HEK293 (cell line): ENCODE data around the gene MYH3.

ENCODE experiments used
- CTCF ChIA-PET: fragments of 350-600 bp; formaldehyde crosslinking; extraction: SDS; loops from one replicate; lab custom pipeline; 2021; ENCODE audit warnings: antibody characterized with exemption; lab: Yijun Ruan, JAX
- POLR2A ChIA-PET: fragments of 300-600 bp; formaldehyde crosslinking; extraction: SDS; loops from one replicate; lab custom pipeline; 2020; ENCODE audit warnings: antibody characterized with exemption, inconsistent platforms; lab: Yijun Ruan, JAX
- H3K27ac ChIP-seq: fragments of 200-500 bp; sonication (Bioruptor generic); 2 replicates; pipeline ENCODE4 v1.5.1; 2014; ENCODE audit warnings: low read depth, low read length, control low read depth, inconsistent platforms; ENCODE audit errors: extremely low read depth
- H3K36me3 ChIP-seq, 2 experiments: fragments of 200-500 bp in 1 of 2; sonication (Bioruptor generic) in 1 of 2; 1 replicate in 1 of 2; 2 replicates in 1 of 2; pipeline ENCODE4 v1.5.1; 2014 to 2017; ENCODE audit warnings: inconsistent platforms in 2 of 2, low read length in 2 of 2; ENCODE audit not compliant: control insufficient read depth in 2 of 2, insufficient read depth in 1 of 2
- H3K4me1 ChIP-seq: fragments of 200-500 bp; sonication (Bioruptor generic); 2 replicates; pipeline ENCODE4 v1.5.1; 2014; ENCODE audit warnings: mild to moderate bottlenecking, low read length, inconsistent platforms; ENCODE audit not compliant: control insufficient read depth, insufficient read depth
- H3K4me3 ChIP-seq: 2 replicates; pipeline ENCODE4 v1.5.1; 2011; ENCODE audit warnings: low read depth, mild to moderate bottlenecking, control low read depth, low read length, moderate library complexity
- H3K9me3 ChIP-seq: fragments of 200-500 bp; sonication (Bioruptor generic); 2 replicates; pipeline ENCODE4 v1.5.1; 2014; ENCODE audit warnings: low read depth, low read length, inconsistent platforms; ENCODE audit not compliant: control insufficient read depth, insufficient read depth
- CTCF ChIP-seq: fragments of 450-650 bp; formaldehyde crosslinking; IDR thresholded peaks from 2 replicates; pipeline ENCODE4 v1.5.1; 2016; ENCODE audit warnings: missing biosample characterization, missing genetic modification characterization
- KLF16 ChIP-seq: fragments of 450-650 bp; formaldehyde crosslinking; IDR thresholded peaks from 2 replicates; pipeline ENCODE4 v1.5.1; 2017; ENCODE audit warnings: missing biosample characterization, missing genetic modification characterization
- SP2 ChIP-seq: fragments of 450-650 bp; formaldehyde crosslinking; IDR thresholded peaks from 2 replicates; pipeline ENCODE4 v1.5.1; 2016; ENCODE audit warnings: missing biosample characterization, missing genetic modification characterization
- ZNF133 ChIP-seq: fragments of 450-650 bp; formaldehyde crosslinking; IDR thresholded peaks from 2 replicates; pipeline ENCODE4 v1.5.1; 2016; ENCODE audit warnings: missing biosample characterization, missing genetic modification characterization
- ZNF37A ChIP-seq: fragments of 450-650 bp; IDR thresholded peaks from 2 replicates; pipeline ENCODE4 v1.5.1; 2018; ENCODE audit warnings: missing biosample characterization, missing genetic modification characterization
- ZNF518A ChIP-seq: fragments of 450-650 bp; formaldehyde crosslinking; conservative IDR thresholded peaks from 2 replicates; pipeline ENCODE4 v1.5.1; 2016; ENCODE audit warnings: low read depth, missing biosample characterization, missing genetic modification characterization
- ZNF529 ChIP-seq: fragments of 450-650 bp; formaldehyde crosslinking; IDR thresholded peaks from 2 replicates; pipeline ENCODE4 v1.5.1; 2017; ENCODE audit warnings: missing genetic modification characterization, missing biosample characterization; ENCODE audit not compliant: insufficient replicate concordance
- ZNF561 ChIP-seq: fragments of 450-650 bp; IDR thresholded peaks from 2 replicates; pipeline ENCODE4 v1.5.1; 2018; ENCODE audit warnings: missing biosample characterization, missing genetic modification characterization, borderline replicate concordance
- ZNF654 ChIP-seq: fragments of 450-650 bp; formaldehyde crosslinking; IDR thresholded peaks from 2 replicates; pipeline ENCODE4 v1.5.1; 2016; ENCODE audit warnings: low read depth, missing biosample characterization, missing genetic modification characterization
- ZNF658 ChIP-seq: fragments of 450-650 bp; formaldehyde crosslinking; IDR thresholded peaks from 2 replicates; pipeline ENCODE4; 2016; ENCODE audit warnings: missing biosample characterization, missing genetic modification characterization
- ZNF670 ChIP-seq: fragments of 450-650 bp; formaldehyde crosslinking; IDR thresholded peaks from 2 replicates; pipeline ENCODE4 v1.5.1; 2016; ENCODE audit warnings: missing biosample characterization, missing genetic modification characterization, low read depth
- ZNF677 ChIP-seq: fragments of 450-650 bp; IDR thresholded peaks from 2 replicates; pipeline ENCODE4 v1.5.0; 2018; ENCODE audit warnings: missing biosample characterization, mild to moderate bottlenecking, missing genetic modification characterization, moderate library complexity
- ZNF791 ChIP-seq: fragments of 450-650 bp; formaldehyde crosslinking; IDR thresholded peaks from 2 replicates; pipeline ENCODE4 v1.5.1; 2016; ENCODE audit warnings: missing biosample characterization, missing genetic modification characterization
- TF ChIP-seq, protein P1 (sequence below): fragments of 450-650 bp; formaldehyde crosslinking; IDR thresholded peaks from 2 replicates; pipeline ENCODE4 v1.5.1; 2017; ENCODE audit warnings: missing biosample characterization, missing genetic modification characterization

The MYH3 gene

DNA sequence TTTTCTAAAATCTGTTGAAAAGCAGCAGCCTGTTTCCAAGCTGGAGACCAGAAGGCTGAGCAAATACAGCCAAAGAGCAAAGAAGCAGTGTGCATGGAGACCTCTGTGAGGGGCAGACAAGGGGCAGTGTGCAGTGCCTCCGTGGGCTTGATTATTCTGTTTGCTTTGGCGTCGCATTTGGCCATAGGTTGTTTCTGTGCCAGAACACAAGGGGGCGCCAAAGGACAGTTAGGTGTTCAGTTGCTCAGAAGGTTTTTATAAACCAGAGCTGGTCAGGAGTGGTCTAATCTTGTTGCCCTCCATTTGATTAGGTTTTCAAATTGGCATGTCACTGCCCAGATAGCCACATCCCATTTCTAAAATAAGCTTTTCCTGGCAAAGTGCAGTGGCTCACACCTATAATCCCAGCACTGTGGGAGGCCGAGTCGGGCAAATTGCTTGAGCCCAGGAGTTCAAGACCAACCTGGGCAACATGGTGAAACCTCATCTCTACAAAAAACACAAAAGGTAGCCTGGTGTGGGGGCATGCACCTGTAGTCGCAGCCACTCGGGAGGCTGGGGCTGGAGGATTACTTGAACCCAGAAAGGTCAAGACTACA is 10.6 kb downstream of the MYH3 start:
- TF ChIP-seq ZNF677 (tag by site-specific recombination) (0 out of 2 replicates have a peak, but pooled peaks have one; percentile 15), ZNF529 (tag by site-specific recombination) (no peak), CTCF (tag by site-specific recombination) (0 out of 2 replicates have a peak, but pooled peaks have one; percentile 41), KLF16 (tag by site-specific recombination) (no peak), ZNF654 (tag by site-specific recombination) (peak; percentile 77), ZNF670 (no peak)
- Histone ChIP-seq H3K36me3 (peaks cover 0 to 28% of the 10 kb centered on the region in 2 experiments; a peak in 2 of 3 replicates), H3K27ac (no peak overlapping the region), H3K4me3 (no peak overlapping the region), H3K4me1 (no peaks in the 10 kb centered on the region), H3K9me3 (no peaks in the 10 kb centered on the region)
- ChIA-PET CTCF (interaction anchor here (0.5 to 10.2 kb wide), 51 partner anchors 8 to 1340 kb away, joined by 3 to 135 read pairs (median 4); partner anchors contain the start of gene MYH3), POLR2A (no interaction called here)

GRCh38 chr17:10640475-10640874 is 16.6 kb downstream of the MYH3 start:
- H3K9me3 ChIP-seq = no peaks in the 10 kb centered on the region
- H3K4me1 ChIP-seq = no peaks in the 10 kb centered on the region
- no peak overlapping the region for H3K27ac ChIP-seq
- peaks cover 0 to 65% of the 10 kb centered on the region in 2 experiments; a peak in 2 of 3 replicates for H3K36me3 ChIP-seq
- ChIA-PET CTCF (interaction anchor here (0.7 to 10.2 kb wide), 2 partner anchors 7 to 259 kb away, joined by 3 to 135 read pairs; no protein-coding TSS in a partner anchor), POLR2A (no interaction called here)
- no peak overlapping the region for H3K4me3 ChIP-seq
- no peak for TF ChIP-seq ZNF133 (tag by site-specific recombination)
- no peak for TF ChIP-seq ZNF37A (tag by site-specific recombination)
- TF ChIP-seq ZNF561 (tag by site-specific recombination) = no peak
- TF ChIP-seq SP2 (tag by site-specific recombination) = no peak
- TF ChIP-seq ZNF658 = no peak
- TF ChIP-seq ZNF518A (tag by site-specific recombination) = no peak
- TF ChIP-seq ZNF791 (tag by site-specific recombination) = no peak
- TF ChIP-seq ZNF529 (tag by site-specific recombination) = no peak
- TF ChIP-seq, protein P1, sequence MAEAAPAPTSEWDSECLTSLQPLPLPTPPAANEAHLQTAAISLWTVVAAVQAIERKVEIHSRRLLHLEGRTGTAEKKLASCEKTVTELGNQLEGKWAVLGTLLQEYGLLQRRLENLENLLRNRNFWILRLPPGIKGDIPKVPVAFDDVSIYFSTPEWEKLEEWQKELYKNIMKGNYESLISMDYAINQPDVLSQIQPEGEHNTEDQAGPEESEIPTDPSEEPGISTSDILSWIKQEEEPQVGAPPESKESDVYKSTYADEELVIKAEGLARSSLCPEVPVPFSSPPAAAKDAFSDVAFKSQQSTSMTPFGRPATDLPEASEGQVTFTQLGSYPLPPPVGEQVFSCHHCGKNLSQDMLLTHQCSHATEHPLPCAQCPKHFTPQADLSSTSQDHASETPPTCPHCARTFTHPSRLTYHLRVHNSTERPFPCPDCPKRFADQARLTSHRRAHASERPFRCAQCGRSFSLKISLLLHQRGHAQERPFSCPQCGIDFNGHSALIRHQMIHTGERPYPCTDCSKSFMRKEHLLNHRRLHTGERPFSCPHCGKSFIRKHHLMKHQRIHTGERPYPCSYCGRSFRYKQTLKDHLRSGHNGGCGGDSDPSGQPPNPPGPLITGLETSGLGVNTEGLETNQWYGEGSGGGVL (tag by site-specific recombination) = no peak
- TF ChIP-seq, all 188 proteins: peak for 0
